ENCODE results near the gene C19orf44.

DNA sequence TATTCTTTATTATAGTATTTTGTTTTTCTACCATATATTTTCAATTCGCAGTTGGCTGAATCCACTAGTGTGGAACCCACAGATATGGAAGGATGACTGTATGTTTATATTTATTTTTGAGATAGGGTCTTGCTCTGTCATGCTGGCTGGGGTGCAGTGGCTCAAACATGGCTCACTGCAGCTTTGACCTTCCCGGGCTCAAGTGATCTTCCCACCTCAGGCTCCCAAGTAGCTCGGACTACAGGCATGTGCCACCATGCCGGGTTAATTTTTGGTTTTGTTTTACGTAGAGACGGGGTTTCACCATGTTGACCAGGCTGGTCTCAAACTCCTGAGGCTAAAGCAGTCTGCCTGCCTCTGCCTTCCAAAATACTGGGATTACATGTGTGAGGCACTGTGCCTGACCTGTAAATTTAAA is 66.4 kb downstream of the C19orf44 start:
- TF ChIP-seq, protein P1, sequence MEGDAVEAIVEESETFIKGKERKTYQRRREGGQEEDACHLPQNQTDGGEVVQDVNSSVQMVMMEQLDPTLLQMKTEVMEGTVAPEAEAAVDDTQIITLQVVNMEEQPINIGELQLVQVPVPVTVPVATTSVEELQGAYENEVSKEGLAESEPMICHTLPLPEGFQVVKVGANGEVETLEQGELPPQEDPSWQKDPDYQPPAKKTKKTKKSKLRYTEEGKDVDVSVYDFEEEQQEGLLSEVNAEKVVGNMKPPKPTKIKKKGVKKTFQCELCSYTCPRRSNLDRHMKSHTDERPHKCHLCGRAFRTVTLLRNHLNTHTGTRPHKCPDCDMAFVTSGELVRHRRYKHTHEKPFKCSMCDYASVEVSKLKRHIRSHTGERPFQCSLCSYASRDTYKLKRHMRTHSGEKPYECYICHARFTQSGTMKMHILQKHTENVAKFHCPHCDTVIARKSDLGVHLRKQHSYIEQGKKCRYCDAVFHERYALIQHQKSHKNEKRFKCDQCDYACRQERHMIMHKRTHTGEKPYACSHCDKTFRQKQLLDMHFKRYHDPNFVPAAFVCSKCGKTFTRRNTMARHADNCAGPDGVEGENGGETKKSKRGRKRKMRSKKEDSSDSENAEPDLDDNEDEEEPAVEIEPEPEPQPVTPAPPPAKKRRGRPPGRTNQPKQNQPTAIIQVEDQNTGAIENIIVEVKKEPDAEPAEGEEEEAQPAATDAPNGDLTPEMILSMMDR (IDR thresholded peaks at IDR 0.05), result no peak
- no peak for TF ChIP-seq POLR2A (IDR thresholded peaks at IDR 0.05)
- TF ChIP-seq EP300 (IDR thresholded peaks at IDR 0.05), result no peak
- TF ChIP-seq POLR2AphosphoS5 (IDR thresholded peaks at IDR 0.05), result no peak

Data from suprapubic skin (tissue), 4 donors.